ENCODE results near the gene CRYBG2. TPM values are rescaled to one million over a fixed set of nuclear protein-coding genes. Genes with fewer than 3 reads are reported as not detected.
A peak's percentile ranks its signal among the peaks of the same experiment; 100 is the strongest.
"Not testable (repeated sequence)": the region's sequence is repeated elsewhere in the genome, so short reads cannot be mapped to it uniquely, and the experiment has no call there.

Gene CRYBG2
- total and polyA plus RNA-seq, 4 experiments from 2014 or later, result 0.27 to 6.7 (median 4.7) TPM

DNA sequence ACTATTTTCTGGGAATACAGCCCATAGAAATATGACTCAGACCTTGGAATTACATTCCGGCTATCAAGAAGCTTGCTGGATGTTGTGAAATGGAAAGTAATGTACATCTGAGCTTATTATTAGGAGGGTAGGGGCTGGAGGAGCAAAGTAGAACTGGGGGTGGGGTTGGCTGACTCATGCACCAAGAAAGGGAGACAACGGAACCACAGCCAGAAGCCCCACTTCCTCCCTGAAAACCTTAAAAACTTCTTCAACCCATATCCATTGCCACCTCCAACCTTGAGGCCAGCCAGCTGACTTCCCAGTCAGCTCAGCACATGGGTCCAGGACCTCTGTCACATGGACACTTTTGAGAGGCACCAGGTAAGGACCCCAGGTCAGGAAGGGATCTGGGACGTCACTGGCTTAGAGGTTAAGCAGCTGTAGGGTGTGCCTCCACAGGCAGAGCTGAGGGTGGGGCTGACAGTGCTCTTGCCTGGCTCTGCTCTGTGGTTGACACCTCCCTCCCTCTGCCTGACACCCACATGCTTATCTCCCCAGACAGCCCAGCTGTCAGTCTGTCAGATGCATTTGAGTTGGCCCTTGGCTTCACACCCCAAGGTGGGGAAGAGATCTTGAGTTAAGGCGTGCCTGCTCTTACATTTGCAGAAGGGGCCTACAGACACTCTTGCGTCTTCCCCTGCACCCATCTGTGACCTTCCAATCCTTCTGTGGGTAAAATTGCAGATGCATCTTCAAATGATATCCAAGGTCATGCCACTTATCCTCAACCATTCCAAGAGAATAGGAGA lies 24.4 kb upstream of the CRYBG2 start:
- H3K4me1 Mint-ChIP-seq, result peaks cover 53 to 92% (median 69%) of the 10 kb centered on the region in 4 donors
- peaks cover 0 to 3% of the 10 kb centered on the region in 2 donors for H3K36me3 Mint-ChIP-seq
- no peaks in the 10 kb centered on the region for H3K36me3 ChIP-seq (ENCODE audit: insufficient read depth, low read length)
- intact Hi-C loops (cut with micrococcal nuclease), result loop anchor here (1.0 to 2.0 kb wide), 6 partner anchors 15 to 103 kb away; partner anchors contain the start of genes CD52 and HMGN2
- no peaks in the 10 kb centered on the region for H3K27me3 ChIP-seq (ENCODE audit: insufficient read depth, low read length)
- H3K27me3 Mint-ChIP-seq, result no peaks in the 10 kb centered on the region
- H3K9me3 ChIP-seq (ENCODE audit: control insufficient read depth in 1 of 2, low read length in 2 of 2), result no peaks in the 10 kb centered on the region
- peaks cover 82% of the 10 kb centered on the region for H3K4me1 ChIP-seq (ENCODE audit: insufficient read depth, low read length)
- CTCF ChIA-PET (ENCODE audit: partially characterized antibody), result interaction anchor here (0.7 to 8.7 kb wide), 18 partner anchors 9 to 144 kb away, joined by 3 to 195 read pairs (median 10); partner anchors contain the start of genes CEP85 and SH3BGRL3
- peak overlapping the region; percentile 53 for H3K27ac ChIP-seq (ENCODE audit: low read depth, low read length)
- H3K27ac Mint-ChIP-seq, result peak overlapping the region; percentile 84 to 99 (median 96)
- H3K4me3 Mint-ChIP-seq, result peak overlapping the region; percentile 55 to 87 (median 74)
- POLR2A ChIA-PET (ENCODE audit: partially characterized antibody), result interaction anchor here (0.7 to 9.1 kb wide), 30 partner anchors 8 to 503 kb away, joined by 3 to 174 read pairs (median 4); partner anchors contain the start of genes CD52, CEP85, DHDDS and HMGN2
- peak; percentile 86 to 95 (median 90) for DNase-seq
- peaks cover 0 to 3% (median 0%) of the 10 kb centered on the region in 8 donors for H3K9me3 Mint-ChIP-seq
- peak overlapping the region in 1 of 2 donors; percentile 32 for H3K4me3 ChIP-seq (ENCODE audit: low read length in 2 of 2)

DNA sequence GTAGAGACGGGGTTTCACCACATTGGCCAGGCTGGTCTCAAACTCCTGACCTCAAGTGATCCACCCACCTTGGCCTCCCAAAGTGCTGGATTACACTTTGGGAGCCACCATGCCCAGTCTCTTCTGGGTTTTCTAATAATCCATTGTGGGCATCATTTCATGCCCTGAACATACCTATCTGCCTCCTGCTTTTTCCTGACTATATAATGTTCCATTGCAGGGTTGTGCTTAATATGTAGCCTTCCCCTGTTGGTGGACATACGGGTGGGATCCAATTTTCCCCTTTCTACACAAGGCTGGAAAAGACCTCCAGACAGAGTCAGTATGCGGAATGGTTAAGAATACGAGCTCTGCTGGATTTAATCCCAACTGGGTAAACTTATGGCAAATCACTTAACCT lies 22.1 kb upstream of the CRYBG2 start:
- H3K27me3 Mint-ChIP-seq, result no peaks in the 10 kb centered on the region
- intact Hi-C loops (cut with micrococcal nuclease), result no loop called here
- H3K4me3 Mint-ChIP-seq, result peak overlapping the region in 4 of 8 donors; percentile 31 to 54 (median 50)
- Histone ChIP-seq H3K27me3 (ENCODE audit: insufficient read depth, low read length) (no peaks in the 10 kb centered on the region), H3K36me3 (ENCODE audit: insufficient read depth, low read length) (no peaks in the 10 kb centered on the region), H3K4me1 (ENCODE audit: insufficient read depth, low read length) (peaks cover 96% of the 10 kb centered on the region), H3K27ac (ENCODE audit: low read depth, low read length) (no peak overlapping the region), H3K4me3 (ENCODE audit: low read length in 2 of 2) (peak overlapping the region in 1 of 2 donors; percentile 0), H3K9me3 (ENCODE audit: control insufficient read depth in 1 of 2, low read length in 2 of 2) (no peaks in the 10 kb centered on the region)
- peaks cover 63 to 98% (median 85%) of the 10 kb centered on the region in 4 donors for H3K4me1 Mint-ChIP-seq
- peaks cover 0 to 3% of the 10 kb centered on the region in 2 donors for H3K36me3 Mint-ChIP-seq
- ChIA-PET POLR2A (ENCODE audit: partially characterized antibody) (interaction anchor here (1.2 to 9.1 kb wide), 8 partner anchors 14 to 169 kb away, joined by 3 to 174 read pairs (median 48); partner anchors contain the start of genes CD52, SH3BGRL3 and UBXN11), CTCF (ENCODE audit: partially characterized antibody) (interaction anchor here (1.0 to 8.7 kb wide), 7 partner anchors 12 to 102 kb away, joined by 3 to 195 read pairs (median 23); no protein-coding TSS in a partner anchor)
- no peak for DNase-seq
- H3K27ac Mint-ChIP-seq, result peak overlapping the region in 6 of 7 donors; percentile 57 to 98 (median 91)
- H3K9me3 Mint-ChIP-seq, result peaks cover 0 to 3% (median under 1%) of the 10 kb centered on the region in 8 donors

DNA sequence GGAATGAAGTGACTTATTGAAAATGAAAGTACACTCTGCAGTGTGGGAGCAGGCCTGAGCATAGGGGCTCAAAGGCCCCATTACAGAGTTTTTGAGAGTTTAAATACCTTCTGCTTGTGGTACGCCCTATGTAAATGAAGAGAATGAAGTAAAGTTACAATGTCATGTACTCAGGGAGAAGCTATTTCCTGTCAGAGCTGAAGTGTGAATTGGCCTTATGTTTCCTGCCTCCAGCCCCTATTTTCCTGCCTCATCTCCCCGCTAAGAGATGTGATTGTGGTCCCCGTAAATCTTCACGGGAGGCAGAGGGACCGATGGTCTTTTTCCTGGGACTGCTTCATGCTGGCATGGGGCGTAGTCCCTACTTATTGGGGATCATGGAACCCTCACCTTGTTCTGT lies 21.2 kb upstream of the CRYBG2 start:
- ChIA-PET CTCF (ENCODE audit: partially characterized antibody) (interaction anchor here (0.9 to 8.7 kb wide), 9 partner anchors 11 to 205 kb away, joined by 3 to 195 read pairs (median 14); partner anchors contain the start of gene ZNF593), POLR2A (ENCODE audit: partially characterized antibody) (interaction anchor here (0.7 to 9.1 kb wide), 15 partner anchors 13 to 141 kb away, joined by 3 to 174 read pairs (median 5); partner anchors contain the start of genes CD52, CEP85, CRYBG2 and DHDDS)
- H3K36me3 ChIP-seq (ENCODE audit: insufficient read depth, low read length), result no peaks in the 10 kb centered on the region
- intact Hi-C loops (cut with micrococcal nuclease), result no loop called here
- peak in 1 of 5 donors; percentile 15 for DNase-seq
- H3K4me1 Mint-ChIP-seq, result peaks cover 67 to 99% (median 87%) of the 10 kb centered on the region in 4 donors
- no peaks in the 10 kb centered on the region for H3K9me3 ChIP-seq (ENCODE audit: control insufficient read depth in 1 of 2, low read length in 2 of 2)
- peak overlapping the region; percentile 26 to 81 (median 73) for H3K4me3 Mint-ChIP-seq
- peak overlapping the region; percentile 84 to 91 (median 89) for H3K27ac Mint-ChIP-seq
- H3K4me1 ChIP-seq (ENCODE audit: insufficient read depth, low read length), result peaks cover 100% of the 10 kb centered on the region
- H3K4me3 ChIP-seq (ENCODE audit: low read length in 2 of 2), result no peak overlapping the region
- H3K27me3 ChIP-seq (ENCODE audit: insufficient read depth, low read length), result no peaks in the 10 kb centered on the region
- H3K27ac ChIP-seq (ENCODE audit: low read depth, low read length), result peak overlapping the region; percentile 25
- peaks cover 0 to 3% of the 10 kb centered on the region in 2 donors for H3K36me3 Mint-ChIP-seq
- no peaks in the 10 kb centered on the region for H3K27me3 Mint-ChIP-seq
- peaks cover 0 to 7% (median 3%) of the 10 kb centered on the region in 8 donors for H3K9me3 Mint-ChIP-seq

DNA sequence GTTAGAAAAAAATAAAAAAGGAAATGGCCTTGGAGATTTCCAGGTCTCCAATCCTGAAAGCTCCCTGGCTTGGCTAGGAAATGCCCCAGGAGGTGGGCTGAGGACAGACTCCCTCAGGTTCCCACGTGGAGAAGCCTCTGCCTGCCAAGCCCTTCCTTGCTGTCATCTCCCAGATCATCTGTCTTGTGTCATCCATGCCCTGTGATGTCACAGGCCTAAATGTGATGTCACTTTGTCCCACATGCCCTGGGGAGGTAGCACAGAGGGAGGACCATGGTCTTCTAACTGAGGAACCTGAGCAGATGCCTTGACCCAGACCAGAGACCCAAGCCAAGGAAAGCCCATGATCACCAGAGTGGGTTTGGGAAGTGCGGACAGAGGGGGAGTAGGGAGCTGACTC lies 20.4 kb upstream of the CRYBG2 start:
- H3K27me3 ChIP-seq (ENCODE audit: insufficient read depth, low read length); H3K4me3 ChIP-seq (ENCODE audit: low read length in 2 of 2); H3K9me3 Mint-ChIP-seq; intact Hi-C loops (cut with micrococcal nuclease); H3K36me3 Mint-ChIP-seq; DNase-seq; H3K27ac ChIP-seq (ENCODE audit: low read depth, low read length); H3K36me3 ChIP-seq (ENCODE audit: insufficient read depth, low read length); H3K27me3 Mint-ChIP-seq; H3K9me3 ChIP-seq (ENCODE audit: control insufficient read depth in 1 of 2, low read length in 2 of 2): not testable (repeated sequence)
- H3K4me1 ChIP-seq (ENCODE audit: insufficient read depth, low read length), result peaks cover 100% of the 10 kb centered on the region
- ChIA-PET POLR2A (ENCODE audit: partially characterized antibody) (interaction anchor here (0.7 to 9.1 kb wide), 14 partner anchors 12 to 98 kb away, joined by 3 to 174 read pairs (median 6); partner anchors contain the start of genes CD52, DHDDS, SH3BGRL3 and UBXN11), CTCF (ENCODE audit: partially characterized antibody) (interaction anchor here (1.1 to 8.7 kb wide), 11 partner anchors 10 to 100 kb away, joined by 3 to 195 read pairs (median 8); no protein-coding TSS in a partner anchor)
- peak overlapping the region in 7 of 8 donors; percentile 63 to 81 (median 74) for H3K4me3 Mint-ChIP-seq
- peak overlapping the region in 6 of 7 donors; percentile 35 to 96 (median 86) for H3K27ac Mint-ChIP-seq
- H3K4me1 Mint-ChIP-seq, result peaks cover 68 to 99% (median 88%) of the 10 kb centered on the region in 4 donors

DNA sequence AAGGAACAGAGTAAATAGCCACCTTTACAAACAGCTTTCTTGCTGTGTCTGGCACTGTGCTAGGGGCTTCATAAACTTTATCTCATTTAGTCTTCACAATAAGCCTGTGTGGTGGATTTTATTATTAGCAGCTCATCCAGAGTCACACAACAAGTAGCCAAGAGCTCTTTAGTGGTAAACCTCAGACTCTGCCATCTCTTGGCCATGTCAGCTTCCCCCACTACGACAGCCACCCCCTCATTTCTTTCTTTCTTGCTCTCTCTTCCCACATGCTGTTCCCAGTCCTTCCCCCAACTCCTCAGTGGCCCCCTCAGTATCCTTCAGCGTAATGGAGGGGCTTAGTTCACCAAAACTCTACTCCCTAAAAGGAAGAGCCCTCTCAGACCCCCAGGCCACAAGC lies 19.9 kb upstream of the CRYBG2 start:
- peak overlapping the region; percentile 13 for H3K27ac ChIP-seq (ENCODE audit: low read depth, low read length)
- Mint-ChIP-seq H3K36me3 (peaks cover 0 to 3% of the 10 kb centered on the region in 2 donors), H3K9me3 (peaks cover 0 to 7% (median 3%) of the 10 kb centered on the region in 8 donors), H3K27ac (peak overlapping the region; percentile 79 to 96 (median 84)), H3K4me3 (peak overlapping the region in 7 of 8 donors; percentile 59 to 81 (median 74)), H3K4me1 (peaks cover 66 to 93% (median 83%) of the 10 kb centered on the region in 4 donors), H3K27me3 (no peaks in the 10 kb centered on the region)
- no peak for DNase-seq
- peak overlapping the region in 1 of 2 donors; percentile 18 for H3K4me3 ChIP-seq (ENCODE audit: low read length in 2 of 2)
- no peaks in the 10 kb centered on the region for H3K9me3 ChIP-seq (ENCODE audit: control insufficient read depth in 1 of 2, low read length in 2 of 2)
- intact Hi-C loops (cut with micrococcal nuclease), result loop anchor here (1.0 kb wide), 2 partner anchors 10 to 23 kb away; no protein-coding TSS in a partner anchor
- ChIA-PET CTCF (ENCODE audit: partially characterized antibody) (interaction anchor here (1.1 to 8.7 kb wide), 11 partner anchors 9 to 204 kb away, joined by 3 to 195 read pairs (median 8); partner anchors contain the start of gene ZNF593), POLR2A (ENCODE audit: partially characterized antibody) (interaction anchor here (0.7 to 9.1 kb wide), 14 partner anchors 11 to 140 kb away, joined by 3 to 174 read pairs (median 5); partner anchors contain the start of genes CD52, DHDDS and SH3BGRL3)
- H3K4me1 ChIP-seq (ENCODE audit: insufficient read depth, low read length), result peaks cover 96% of the 10 kb centered on the region
- H3K36me3 ChIP-seq (ENCODE audit: insufficient read depth, low read length), result no peaks in the 10 kb centered on the region
- no peaks in the 10 kb centered on the region for H3K27me3 ChIP-seq (ENCODE audit: insufficient read depth, low read length)

DNA sequence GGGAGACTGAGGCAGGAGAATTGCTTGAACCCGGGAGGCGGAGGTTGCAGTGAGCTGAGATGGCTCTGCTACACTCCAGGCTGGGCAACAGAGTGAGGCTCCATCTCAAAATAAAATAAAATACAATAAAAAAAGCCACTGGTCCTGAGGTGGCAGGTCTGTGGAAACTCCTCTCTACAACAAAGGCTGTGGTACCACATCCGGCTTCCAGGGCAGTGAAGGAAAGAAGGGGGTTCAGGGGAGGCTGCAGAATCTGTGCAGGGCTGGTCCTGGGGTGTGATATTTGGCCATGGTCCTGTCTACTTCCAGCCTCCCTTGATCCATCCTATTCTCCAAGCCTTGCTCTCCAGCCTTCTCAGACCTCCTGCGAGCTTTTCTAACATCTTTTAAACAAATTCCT lies 19.4 kb upstream of the CRYBG2 start:
- H3K36me3 ChIP-seq (ENCODE audit: insufficient read depth, low read length), result no peaks in the 10 kb centered on the region
- H3K36me3 Mint-ChIP-seq, result no peaks in the 10 kb centered on the region
- DNase-seq, result peak; percentile 50 to 71 (median 59)
- H3K4me1 Mint-ChIP-seq, result peaks cover 63 to 92% (median 82%) of the 10 kb centered on the region in 4 donors
- ChIA-PET POLR2A (ENCODE audit: partially characterized antibody) (interaction anchor here (0.7 to 9.1 kb wide), 13 partner anchors 11 to 140 kb away, joined by 3 to 174 read pairs (median 5); partner anchors contain the start of genes CD52, DHDDS and SH3BGRL3), CTCF (ENCODE audit: partially characterized antibody) (interaction anchor here (0.6 to 8.7 kb wide), 11 partner anchors 9 to 203 kb away, joined by 3 to 195 read pairs (median 8); partner anchors contain the start of gene ZNF593)
- no peaks in the 10 kb centered on the region for H3K9me3 ChIP-seq (ENCODE audit: control insufficient read depth in 1 of 2, low read length in 2 of 2)
- peak overlapping the region; percentile 79 to 96 (median 82) for H3K27ac Mint-ChIP-seq
- no peaks in the 10 kb centered on the region for H3K27me3 ChIP-seq (ENCODE audit: insufficient read depth, low read length)
- H3K27me3 Mint-ChIP-seq, result no peaks in the 10 kb centered on the region
- peak overlapping the region; percentile 13 for H3K27ac ChIP-seq (ENCODE audit: low read depth, low read length)
- H3K9me3 Mint-ChIP-seq, result peaks cover 0 to 7% (median 3%) of the 10 kb centered on the region in 8 donors
- H3K4me3 ChIP-seq (ENCODE audit: low read length in 2 of 2), result peak overlapping the region in 1 of 2 donors; percentile 18
- H3K4me3 Mint-ChIP-seq, result peak overlapping the region; percentile 53 to 81 (median 70)
- peaks cover 96% of the 10 kb centered on the region for H3K4me1 ChIP-seq (ENCODE audit: insufficient read depth, low read length)
- intact Hi-C loops (cut with micrococcal nuclease), result loop anchor here (1.0 kb wide), 2 partner anchors 10 to 23 kb away; no protein-coding TSS in a partner anchor

Data from CD4-positive, alpha-beta memory T cell (primary cell).